Skin of body (tissue), 3 donors: ENCODE measurements around the gene CITED1. TPM values are rescaled to one million over a fixed set of nuclear protein-coding genes. Genes with fewer than 3 reads are reported as not detected.

Source experiments
- DNase-seq: peaks from one replicate; lab custom pipeline; 2025; lab: John Stamatoyannopoulos, UW
- small RNA-seq: library from RNA; depleted of rRNA; stranded (forward); fragments of <200 nt; gene quantifications from one replicate; pipeline ENCODE3, GENCODE V24; 2014; ENCODE audit warnings: low replicate concordance
- total RNA-seq: library from RNA; depleted of rRNA; stranded (reverse); fragments of >200 nt; gene quantifications from one replicate; pipeline ENCODE4 v1.2.3, GENCODE V29; 2014

Gene CITED1
- total RNA-seq, 1 donor from 2014 or later = 4.9 TPM

DNA sequence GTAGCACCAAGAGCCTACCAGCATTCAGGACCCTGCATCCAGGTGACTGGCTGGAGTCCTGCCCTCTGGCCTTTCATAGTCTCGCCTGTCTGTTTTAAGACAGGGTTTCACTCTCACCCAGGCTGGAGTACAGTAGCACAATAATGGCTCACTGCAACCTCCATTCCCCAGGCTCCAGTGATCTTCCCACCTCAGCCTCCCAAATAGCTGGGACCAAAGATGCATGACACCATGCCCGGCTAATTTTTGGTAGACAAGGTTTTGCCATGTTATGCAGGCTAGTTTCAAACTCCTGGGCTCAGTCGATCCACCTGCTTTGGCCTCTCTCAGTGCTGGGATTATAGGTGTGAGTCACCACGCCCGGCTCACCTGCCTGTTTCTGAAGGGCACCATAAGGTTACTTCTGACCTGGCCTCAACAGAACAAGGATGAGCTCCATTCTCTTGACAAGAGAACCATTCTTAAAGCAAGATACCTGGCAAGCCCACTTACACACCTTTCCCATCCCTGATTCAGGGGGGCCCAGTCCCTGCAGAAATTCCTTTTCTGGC is 35.3 kb downstream of the CITED1 start:
- DNase-seq = no peak

DNA sequence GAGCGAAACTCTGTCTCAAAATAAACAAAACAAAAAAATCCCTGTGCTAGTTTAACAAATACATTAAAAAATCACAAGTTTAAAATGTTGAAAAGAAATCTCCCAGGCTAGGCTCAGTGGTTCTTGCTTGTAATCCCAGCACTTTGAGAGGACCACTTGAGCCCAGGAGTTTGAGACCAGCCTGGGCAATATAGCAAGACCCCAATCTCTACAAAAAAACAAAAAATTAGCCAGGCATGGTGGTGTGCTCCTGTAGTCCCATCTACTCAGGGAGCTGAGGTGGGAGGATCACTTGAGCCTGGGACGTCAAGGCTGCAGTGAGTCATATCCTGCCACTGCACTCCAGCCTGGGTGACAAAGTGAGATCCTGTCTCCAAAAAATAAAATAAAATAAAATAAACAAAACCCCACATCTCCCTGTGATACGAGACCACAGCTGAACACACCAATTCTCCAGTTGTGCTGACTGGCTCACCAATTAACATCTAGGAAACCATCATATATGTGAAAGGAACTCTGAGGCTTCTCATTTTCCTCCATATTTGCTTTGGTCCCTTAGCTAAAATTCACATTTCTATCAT is 36.0 kb downstream of the CITED1 start:
- DNase-seq = no peak

DNA sequence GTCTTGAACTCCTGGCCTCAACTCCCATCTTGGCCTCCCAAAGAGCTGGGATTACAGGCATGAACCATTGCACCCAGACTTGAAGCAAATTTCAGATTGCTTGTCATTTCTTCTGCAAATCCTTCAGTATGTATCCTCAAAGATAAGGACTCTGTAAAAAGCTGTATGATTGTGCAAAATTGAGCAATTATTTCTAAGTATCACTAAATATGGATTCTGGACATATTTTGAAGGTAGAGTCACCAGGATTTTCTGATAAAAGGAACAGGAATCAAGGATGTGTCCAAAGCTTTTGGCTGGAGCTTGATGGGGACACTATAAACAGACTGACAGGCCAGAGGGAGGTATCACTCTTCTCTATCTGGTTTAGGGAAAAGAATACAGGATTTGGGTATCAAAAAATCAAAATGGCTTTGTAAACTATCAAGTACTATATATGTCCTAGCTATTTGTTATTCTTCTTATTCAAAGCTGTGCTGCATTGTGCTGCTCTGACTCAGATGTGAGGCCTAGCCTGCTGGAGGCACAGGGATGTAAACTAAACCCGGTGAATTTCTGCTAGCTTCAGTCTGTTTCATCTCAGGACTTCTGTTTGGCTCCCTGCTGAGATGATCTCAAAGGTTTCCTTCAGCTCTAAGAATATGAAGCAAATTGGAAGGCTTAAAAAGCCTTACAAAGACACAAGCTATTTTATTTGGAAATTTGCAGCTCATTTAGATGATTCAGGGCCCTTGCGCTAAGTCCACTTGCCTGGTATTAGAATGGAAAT is 36.9 kb downstream of the CITED1 start:
- DNase-seq = no peak

DNA sequence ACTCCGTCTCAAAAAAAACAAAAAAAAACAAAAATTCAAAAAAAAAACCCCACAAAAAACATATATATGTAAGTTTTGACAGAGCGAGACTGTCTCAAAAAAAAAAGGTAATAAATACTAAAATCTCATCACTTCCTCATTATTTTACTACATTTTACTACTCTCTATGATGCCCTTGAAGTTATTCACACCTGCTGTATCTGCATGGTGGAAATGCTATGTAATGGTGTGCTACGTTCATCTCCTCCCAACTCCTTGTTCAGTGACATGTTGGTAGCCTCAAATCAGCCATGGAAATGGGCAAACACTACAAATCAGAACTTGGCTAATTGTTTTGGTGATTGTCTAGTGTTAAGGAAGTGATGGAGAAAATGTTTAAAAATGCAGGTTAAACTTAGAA is 40.5 kb downstream of the CITED1 start:
- no peak for DNase-seq

DNA sequence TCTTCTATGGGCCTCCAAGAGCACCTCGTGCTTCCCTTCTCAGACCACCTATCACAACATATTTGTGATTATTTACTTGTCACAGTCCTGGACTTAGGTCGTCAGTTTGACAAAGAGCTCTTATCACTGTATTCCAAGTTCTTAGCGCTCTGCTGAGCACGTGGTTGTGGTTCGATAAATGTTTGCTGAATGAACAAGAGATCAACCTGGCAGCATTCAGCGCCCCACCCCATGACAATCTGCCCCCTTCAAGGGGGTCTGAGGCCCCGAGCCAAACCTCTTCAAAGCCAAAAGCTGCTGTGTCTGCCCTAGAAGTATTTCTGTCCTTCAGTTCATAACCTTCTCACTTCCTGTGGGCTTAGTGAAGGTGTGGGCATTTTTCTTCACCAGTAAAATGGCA is 43.6 kb downstream of the CITED1 start:
- DNase-seq = no peak

DNA sequence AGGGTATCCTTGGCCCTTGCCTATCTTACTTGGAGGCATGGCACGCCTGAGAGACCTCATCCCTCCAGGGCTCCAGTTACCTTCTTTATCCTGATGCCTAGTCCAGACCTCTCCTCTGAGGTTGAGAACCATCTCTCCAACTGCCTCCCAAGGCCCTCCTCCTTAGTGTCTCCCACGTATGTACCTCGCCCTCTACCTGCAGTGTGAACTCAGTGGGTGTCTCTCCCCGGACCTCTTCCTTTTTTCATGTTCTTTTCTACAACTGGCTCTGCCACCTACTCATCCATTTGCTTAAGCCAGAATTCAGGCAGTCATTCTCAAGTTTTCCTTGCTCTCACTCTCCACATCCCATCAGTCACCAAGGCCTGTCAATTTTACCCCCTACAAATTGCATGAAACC is 45.3 kb downstream of the CITED1 start:
- DNase-seq = no peak

DNA sequence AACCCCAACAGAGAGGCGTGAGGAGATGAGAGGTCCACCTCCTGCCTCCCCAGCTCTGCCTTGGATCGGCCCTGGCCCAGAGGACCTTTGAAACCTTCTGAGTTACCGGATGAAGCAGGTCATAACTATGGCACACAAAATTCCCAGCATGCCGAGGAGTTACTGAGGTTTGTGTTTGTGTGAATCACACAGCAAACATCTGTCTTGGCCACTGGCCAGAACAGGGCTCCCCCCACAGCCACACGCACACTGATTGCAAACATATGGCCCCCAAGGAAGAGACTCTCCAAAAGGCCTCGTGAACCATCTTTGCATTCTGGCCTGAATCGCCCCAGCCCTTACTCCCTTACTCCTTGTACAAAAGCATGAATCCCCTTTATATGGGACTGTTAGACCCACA is 47.5 kb downstream of the CITED1 start:
- no peak for DNase-seq

DNA sequence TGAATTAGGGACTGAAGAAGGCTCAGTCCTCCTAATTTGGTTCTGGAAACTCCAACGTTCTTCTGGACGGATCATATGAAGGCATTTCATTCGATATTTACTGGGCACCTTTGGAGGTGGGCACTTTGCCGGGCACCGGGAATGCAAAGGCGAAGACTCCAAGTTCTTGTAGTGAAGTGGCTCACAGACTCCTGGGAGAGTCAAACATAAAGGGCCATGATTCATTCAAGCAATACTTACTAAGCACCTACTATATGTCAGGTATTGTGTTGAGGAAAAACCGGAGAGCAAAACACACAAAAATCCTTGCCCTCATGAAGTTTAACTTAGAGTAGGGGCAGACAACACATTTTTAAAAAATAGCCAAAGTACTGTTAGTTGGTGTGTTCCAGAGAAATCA is 49.9 kb downstream of the CITED1 start:
- no peak for DNase-seq

DNA sequence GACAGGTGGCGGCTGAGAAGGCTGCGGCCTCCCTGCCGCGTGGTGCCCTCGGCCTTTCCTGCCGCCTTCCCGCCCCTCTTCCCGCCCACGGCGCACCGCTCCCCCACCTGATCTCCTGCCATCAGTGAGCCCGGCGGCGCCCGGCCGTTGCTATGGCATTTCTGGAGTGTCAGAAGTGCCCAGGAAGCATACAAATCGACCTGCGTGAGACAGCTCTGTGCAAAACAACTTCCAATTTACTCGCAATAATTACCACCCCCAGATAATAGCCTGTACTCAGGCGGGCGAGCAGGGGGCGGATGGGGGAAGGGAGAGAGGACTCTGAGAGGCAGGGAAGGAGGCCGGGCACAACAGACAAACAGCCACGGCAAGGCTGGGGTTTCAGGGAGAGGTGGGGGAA is 50.3 kb downstream of the CITED1 start:
- DNase-seq = no peak

DNA sequence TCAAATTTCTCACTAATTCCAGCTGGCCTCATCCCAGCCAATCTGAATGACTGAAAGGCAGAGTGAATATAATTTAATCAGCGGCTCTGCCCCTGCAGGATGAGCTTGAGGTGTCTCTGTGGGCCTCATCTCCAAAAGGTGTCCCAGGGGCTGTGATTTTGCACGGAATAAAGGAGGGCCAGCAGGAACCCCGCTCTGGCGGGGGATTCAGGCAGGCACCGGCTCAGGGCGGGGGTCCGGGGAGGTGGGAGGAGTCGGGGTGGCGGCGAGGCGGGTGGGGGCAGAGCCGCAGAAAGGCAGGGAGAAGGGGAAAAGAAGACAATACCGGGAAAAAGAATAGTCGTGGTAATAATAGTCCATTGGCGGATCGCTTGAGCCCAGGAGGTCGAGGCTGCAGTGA is 50.9 kb downstream of the CITED1 start:
- no peak for DNase-seq

DNA sequence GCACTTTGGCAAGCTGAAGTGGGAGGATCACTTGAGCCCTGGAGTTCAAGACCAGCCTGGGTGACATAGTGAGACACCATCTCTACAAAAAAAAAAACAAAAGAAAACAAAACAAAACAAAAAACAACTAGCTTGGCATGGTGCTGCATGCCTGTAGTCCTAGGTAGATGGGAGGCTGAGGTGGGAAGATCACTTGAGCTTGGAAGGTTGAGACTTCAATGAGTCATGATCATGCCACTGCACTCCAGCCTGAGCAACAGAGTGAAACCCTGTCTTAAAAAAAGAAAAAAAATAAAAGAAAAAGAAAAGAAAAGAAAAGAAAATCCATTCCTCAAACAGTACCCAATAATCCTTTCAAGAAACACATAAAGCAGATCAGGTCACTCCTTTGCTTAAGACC is 52.0 kb downstream of the CITED1 start:
- no peak for DNase-seq

Small RNA genes lying within 50 kb of the gene (small RNA-seq; reads per million reads assigned to genes)
- gene RF00019 = not detected

Other genes starting within 250 kb of the CITED1 start
- 3.9 TPM for gene RTL5, start 174.0 kb downstream of the CITED1 start, total RNA-seq
- 7.8 TPM for gene PIN4, start 124.2 kb downstream of the CITED1 start, total RNA-seq
- gene ERCC6L, start 66.9 kb downstream of the CITED1 start, total RNA-seq = 1.8 TPM
- 1,421 TPM for gene RPS4X, start 28.7 kb downstream of the CITED1 start, total RNA-seq